ENCODE measurements around the gene IER5L. TPM values are rescaled to one million over a fixed set of nuclear protein-coding genes. Genes with fewer than 3 reads are reported as not detected.

Gene IER5L
- total and polyA plus RNA-seq, 12 donors: 0.46 to 168 (median 18.6) TPM

DNA sequence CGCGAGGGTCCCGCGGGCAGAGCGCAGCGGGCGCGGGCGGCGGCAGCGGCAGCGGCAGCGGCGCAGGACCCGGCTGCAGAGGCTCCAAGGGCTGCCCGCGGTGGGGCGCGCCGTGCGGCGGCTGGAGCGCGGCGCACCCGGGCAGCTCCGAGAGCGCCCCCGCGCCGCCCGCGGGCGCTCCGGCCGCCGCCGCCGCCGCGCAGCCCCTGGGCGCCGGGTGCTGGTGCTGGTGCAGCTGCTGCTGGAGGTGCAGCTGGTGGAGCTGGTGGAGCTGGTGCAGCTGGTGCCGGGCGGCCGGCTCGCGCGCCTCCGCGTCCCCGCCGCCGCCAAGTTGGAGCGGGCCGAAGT is 644 bp downstream of the IER5L start:
- intact Hi-C loops (cut with DNase I): loop anchor here in 1 of 2 donors (2.0 to 10.0 kb wide), 2 partner anchors 287 to 431 kb away; no protein-coding TSS in a partner anchor
- Histone ChIP-seq H3K4me3 (peak overlapping the region; percentile 33 to 96 (median 50)), H3K4me1 (replicated peaks in 1 of 2) (peaks cover 11 to 27% of the 10 kb centered on the region in 2 donors), H3K27me3 (no peaks in the 10 kb centered on the region), H3K9me3 (replicated peaks in 1 of 3) (no peaks in the 10 kb centered on the region), H3K27ac (peak overlapping the region in 4 of 5 donors; percentile 56 to 99 (median 82)), H3K36me3 (replicated peaks in 1 of 2) (no peaks in the 10 kb centered on the region)
- DNase-seq: peak in 1 of 7 donors; percentile 42
- WGBS, 4 donors: 0 to 1% methylated on average over 22 to 56 of the region's 56 CpGs; no CpG with 5 or more reads in 2 of the 4 donors
- TF ChIP-seq CTCF (IDR thresholded peaks at IDR 0.05) (peak in 1 of 6 experiments; percentile 3), POLR2A (IDR thresholded peaks at IDR 0.05) (no peak)

DNA sequence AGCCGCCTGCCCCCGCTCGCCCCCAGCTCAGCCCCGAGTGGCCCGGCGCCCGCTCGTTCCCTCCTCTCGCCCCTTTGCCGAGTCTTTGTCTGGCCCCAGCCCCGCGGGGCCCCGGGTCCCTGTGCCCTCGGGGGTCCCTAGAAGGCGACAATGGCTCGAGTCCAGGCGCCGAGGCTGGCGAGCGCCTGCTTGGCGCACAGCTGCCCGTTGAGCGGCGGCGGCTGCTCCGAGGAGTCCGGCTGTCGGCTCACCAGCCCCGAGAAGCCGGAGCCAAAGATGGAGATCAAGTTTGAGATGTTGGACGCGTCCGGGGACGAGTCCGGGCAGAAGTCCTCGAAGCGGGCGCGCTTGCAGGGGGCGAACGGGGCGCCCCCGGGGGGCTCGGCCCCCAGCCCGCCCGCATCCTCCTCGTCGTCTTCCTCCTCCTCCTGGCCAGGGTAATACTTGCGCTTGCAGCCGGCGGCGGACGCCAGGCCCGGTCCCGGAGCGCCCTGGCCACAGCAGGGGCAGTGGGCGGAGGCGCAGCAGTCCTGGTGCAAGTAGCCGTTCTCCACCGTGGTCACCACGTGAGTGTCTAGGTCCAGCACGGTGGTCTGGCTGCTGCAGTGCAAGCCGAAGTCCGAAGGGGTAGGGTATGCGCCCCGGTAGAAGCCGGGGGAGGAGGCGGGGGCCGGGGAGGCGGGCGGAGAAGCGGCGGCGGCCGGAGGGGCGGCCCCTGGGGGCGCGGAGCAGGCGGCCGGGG is 1.2 kb downstream of the IER5L start:
- Histone ChIP-seq H3K27me3 (no peaks in the 10 kb centered on the region), H3K27ac (peak overlapping the region; percentile 93 to 99 (median 96)), H3K36me3 (replicated peaks in 1 of 2) (no peaks in the 10 kb centered on the region), H3K4me1 (replicated peaks in 1 of 2) (peaks cover 11 to 25% of the 10 kb centered on the region in 2 donors), H3K4me3 (peak overlapping the region; percentile 3 to 95 (median 82)), H3K9me3 (replicated peaks in 1 of 3) (no peaks in the 10 kb centered on the region)
- TF ChIP-seq CTCF (IDR thresholded peaks at IDR 0.05) (no peak), POLR2A (IDR thresholded peaks at IDR 0.05) (peak in 1 of 2 donors; percentile 21)
- intact Hi-C loops (cut with DNase I): loop anchor here in 1 of 2 donors (2.0 to 10.0 kb wide), 2 partner anchors 288 to 432 kb away; no protein-coding TSS in a partner anchor
- peak; percentile 52 to 70 (median 61) for DNase-seq
- 0 to 1% (median 0%) methylated on average over 28 to 80 of the region's 80 CpGs for WGBS, 4 donors

DNA sequence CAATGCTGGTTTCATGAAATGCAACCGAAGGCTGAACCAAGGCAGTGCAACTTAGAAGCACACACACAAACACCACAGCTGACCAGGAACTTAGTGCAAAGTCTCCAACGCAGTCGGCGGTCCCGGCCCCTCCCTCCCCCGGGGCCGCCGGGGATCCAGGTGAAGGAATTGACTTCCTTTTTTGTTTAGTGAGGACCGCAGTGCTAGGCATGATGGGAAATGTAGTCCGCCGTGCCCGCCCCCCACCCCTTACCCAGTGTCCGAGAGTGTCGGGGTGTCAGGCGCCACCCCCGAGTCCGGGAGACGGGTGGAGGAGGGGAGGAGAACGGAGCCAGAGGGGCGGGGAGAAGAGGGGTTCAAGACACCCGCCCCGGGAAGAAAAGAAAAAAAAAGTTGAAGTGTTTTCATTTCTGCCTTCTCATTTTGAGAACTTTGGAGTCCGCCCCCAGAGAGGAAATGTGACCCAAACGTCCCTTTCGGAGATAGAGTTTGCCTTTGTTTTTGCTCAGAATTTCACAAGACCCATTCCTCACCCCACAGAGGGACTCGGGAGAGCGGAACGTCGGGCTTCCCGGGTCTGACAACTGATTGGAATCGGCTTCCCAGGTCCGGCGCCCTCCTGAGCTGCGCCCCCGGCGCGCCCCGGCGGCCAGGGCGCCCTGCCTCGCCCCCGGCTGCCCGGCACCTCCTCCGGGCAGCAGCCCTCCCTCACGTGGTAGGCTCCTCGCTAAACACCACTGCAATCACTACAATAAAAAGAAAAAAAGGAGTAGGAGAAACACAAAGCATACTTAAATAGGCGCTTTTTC is 2.0 kb downstream of the IER5L start:
- peak overlapping the region; percentile 93 to 99 (median 96) for H3K27ac ChIP-seq
- no peak for TF ChIP-seq CTCF (IDR thresholded peaks at IDR 0.05)
- peak; percentile 48 to 62 for TF ChIP-seq POLR2A (IDR thresholded peaks at IDR 0.05)
- intact Hi-C loops (cut with DNase I): loop anchor here (2.0 to 10.0 kb wide), 3 partner anchors 289 to 435 kb away; no protein-coding TSS in a partner anchor

GRCh38 chr9:129175515-129175824 is 2.6 kb downstream of the IER5L start:
- Histone ChIP-seq H3K27me3 (no peaks in the 10 kb centered on the region), H3K27ac (peak overlapping the region; percentile 93 to 99 (median 96)), H3K4me1 (replicated peaks in 1 of 2) (peaks cover 11 to 25% of the 10 kb centered on the region in 2 donors), H3K36me3 (replicated peaks in 1 of 2) (no peaks in the 10 kb centered on the region), H3K4me3 (peak overlapping the region in 2 of 4 donors; percentile 50 to 95), H3K9me3 (replicated peaks in 1 of 3) (no peaks in the 10 kb centered on the region)
- TF ChIP-seq POLR2A (IDR thresholded peaks at IDR 0.05) (no peak), CTCF (IDR thresholded peaks at IDR 0.05) (no peak)
- WGBS, 4 donors: 1 to 4% (median 2%) methylated on average over 10 of the region's 10 CpGs
- intact Hi-C loops (cut with DNase I): loop anchor here (2.0 to 10.0 kb wide), 2 partner anchors 289 to 435 kb away; no protein-coding TSS in a partner anchor
- DNase-seq: no peak

More for the DNA sequence above, 2.0 kb downstream of the IER5L start:
- WGBS, 4 donors: 0 to 1% (median 0%) methylated on average over 46 to 47 of the region's 47 CpGs
- peaks cover 11 to 25% of the 10 kb centered on the region in 2 donors for H3K4me1 ChIP-seq (replicated peaks in 1 of 2)
- peak; percentile 78 to 89 (median 82) for DNase-seq
- no peaks in the 10 kb centered on the region for H3K9me3 ChIP-seq (replicated peaks in 1 of 3)
- H3K4me3 ChIP-seq: peak overlapping the region in 3 of 4 donors; percentile 18 to 95 (median 77)
- H3K27me3 ChIP-seq: no peaks in the 10 kb centered on the region
- no peaks in the 10 kb centered on the region for H3K36me3 ChIP-seq (replicated peaks in 1 of 2)
